Stimulated activated CD8-positive, alpha-beta memory T cell treated with anti-CD3 and anti-CD28 coated beads, Interleukin-7, amount 100 ng/mL, for 4 hours (primary cell): ENCODE data around the gene SEPTIN12.

ENCODE experiments used
- DNase-seq, 2 donors: peaks; one replicate each; pipeline ENCODE4 v3.0.0-alpha.2; 2020; ENCODE audit warnings: low read depth in 2 of 2

Gene SEPTIN12

GRCh38 chr16:4802659-4803287 is 14.6 kb upstream of the SEPTIN12 start:
- peak; percentile 69 to 83 for DNase-seq

GRCh38 chr16:4801962-4802658 is 14.0 kb upstream of the SEPTIN12 start, which contains the start of gene ROGDI:
Gene ROGDI (minus strand): TSS chr16:4802633. CDS start chr16:4802571, 62 bp downstream.
- DNase-seq = peak; percentile 36 to 66

GRCh38 chr16:4801051-4801961 is 13.2 kb upstream of the SEPTIN12 start:
- no peak for DNase-seq

GRCh38 chr16:4800290-4801041 is 12.3 kb upstream of the SEPTIN12 start:
- no peak for DNase-seq

- no peak for DNase-seq
These were observed 11.2 kb upstream of the SEPTIN12 start for GRCh38 chr16:4799171-4799855.

DNA sequence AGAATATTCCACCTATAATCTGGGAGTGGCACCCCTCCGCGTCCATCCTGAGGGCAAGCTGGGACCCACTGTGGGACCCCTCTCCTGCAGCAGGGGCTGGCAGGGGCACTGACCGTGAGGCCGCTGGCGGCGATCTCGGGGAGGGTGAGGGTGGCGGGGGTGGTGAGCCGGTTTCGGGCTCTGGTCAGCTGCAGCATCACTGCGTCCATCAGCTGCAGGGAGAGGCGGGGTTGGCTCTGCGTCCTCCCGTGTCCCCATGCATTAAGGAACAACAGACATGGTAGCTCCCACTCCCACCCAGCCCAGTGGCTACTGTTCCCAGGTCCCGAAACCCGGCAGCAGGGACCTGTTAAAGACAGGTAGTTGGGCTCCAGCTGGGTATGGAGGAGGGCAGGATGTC is 10.3 kb upstream of the SEPTIN12 start:
- no peak for DNase-seq

DNA sequence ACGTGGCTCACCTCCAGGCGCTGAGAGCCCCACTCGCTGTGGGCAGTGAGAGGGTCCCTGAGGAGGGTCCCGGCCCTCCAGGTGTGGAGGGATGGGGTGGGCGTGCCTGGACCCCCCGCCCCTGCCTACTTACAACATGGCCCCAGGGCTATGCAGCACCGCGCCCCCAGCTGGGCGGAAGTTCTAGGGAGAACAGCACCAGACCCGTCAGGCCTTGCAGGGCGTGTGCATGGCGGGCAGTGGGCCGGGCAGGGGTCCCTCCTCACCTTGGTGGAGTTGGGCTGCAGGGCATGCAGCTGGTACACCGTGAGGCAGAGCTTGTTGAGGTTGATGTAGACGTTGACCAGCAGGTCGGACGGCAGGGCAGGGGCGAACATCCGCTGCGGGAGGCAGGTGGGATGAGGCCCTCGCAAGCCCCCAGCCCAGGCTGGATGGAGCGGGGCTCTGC is 9.7 kb upstream of the SEPTIN12 start:
- no peak for DNase-seq

- DNase-seq = no peak
These were observed 9.0 kb upstream of the SEPTIN12 start for GRCh38 chr16:4796982-4797804.

GRCh38 chr16:4795828-4796572 is 7.9 kb upstream of the SEPTIN12 start:
- DNase-seq = no peak

DNA sequence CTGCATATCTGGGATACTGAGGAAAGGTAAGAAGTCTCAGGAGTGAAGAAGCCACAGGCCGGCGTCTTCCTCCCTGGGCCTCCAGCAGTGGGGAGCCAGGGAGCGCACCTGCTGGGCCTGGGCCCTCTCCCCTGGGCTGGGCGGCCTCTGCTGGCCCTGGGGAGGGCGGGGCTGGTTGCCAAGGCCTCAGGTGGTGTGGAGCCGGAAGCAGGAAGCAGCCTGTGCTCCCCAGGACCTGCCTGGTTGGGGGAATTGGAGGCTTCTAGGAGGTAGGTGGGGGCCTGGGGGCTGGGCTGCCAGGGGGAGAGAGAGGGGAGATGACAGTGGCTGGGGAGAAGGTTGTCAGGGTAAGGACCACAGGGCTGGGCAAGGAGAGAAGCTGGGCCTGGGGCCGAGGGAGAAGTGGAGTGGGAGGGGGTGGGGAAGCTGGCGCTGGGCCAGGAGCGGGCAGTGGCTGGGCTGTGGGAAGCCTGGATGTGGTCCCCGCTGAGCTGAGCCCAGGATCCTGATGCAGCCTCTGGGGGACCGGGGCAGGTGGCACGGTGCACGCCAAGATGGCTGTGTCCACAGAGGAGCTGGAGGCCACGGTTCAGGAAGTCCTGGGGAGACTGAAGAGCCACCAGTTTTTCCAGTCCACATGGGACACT is 7.2 kb upstream of the SEPTIN12 start, which contains the start of gene SMIM22:
SMIM22 (plus strand) TSS at position 189 of the 647 bp plus-strand sequence; CDS start at position 555, 366 bp downstream.
- DNase-seq = no peak

- DNase-seq = no peak
These were observed 4.9 kb upstream of the SEPTIN12 start for GRCh38 chr16:4792951-4793513.

DNA sequence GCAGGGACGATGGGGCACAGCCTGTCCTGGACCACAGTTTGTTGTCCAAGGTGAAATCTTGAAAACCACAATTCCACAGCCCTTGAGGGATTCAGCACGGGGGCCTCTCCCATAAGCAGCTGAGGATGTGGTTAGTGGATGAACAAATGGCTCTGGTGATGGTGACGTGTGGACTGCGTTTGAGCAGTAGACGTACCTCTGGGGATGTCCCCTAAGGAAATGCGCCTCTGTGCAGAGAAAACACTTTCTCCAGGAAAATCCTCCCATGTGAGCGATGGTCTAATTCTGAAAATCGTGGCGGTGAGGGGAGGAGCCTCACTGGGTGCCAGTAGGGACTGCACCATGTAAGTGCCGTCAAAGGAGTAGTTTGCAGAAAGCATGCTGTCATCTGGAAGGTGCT is 2.7 kb upstream of the SEPTIN12 start:
- DNase-seq = no peak

DNA sequence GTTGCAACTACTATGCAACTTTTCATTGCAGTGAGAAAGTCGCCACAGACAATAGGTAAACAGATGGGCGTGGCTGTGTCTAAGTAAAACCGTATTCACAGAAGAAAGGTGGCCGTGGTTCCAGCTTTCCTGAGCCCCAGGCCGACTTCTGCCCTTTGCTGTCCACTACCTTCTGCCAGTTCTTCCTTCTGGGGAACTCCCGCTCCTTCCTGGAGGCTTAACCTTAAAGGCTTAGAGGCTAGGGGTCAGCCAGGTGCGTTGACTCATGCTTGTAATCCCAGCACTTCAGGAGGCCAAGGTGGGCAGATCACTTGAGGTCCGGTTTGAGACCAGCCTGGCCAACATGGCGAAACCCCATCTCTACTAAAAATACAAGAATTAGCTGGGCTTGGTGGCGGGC is 2.1 kb upstream of the SEPTIN12 start:
- DNase-seq = no peak

GRCh38 chr16:4788910-4789309 is 765 bp upstream of the SEPTIN12 start:
- DNase-seq = no peak

GRCh38 chr16:4788489-4788889 is 344 bp upstream of the SEPTIN12 start:
- no peak for DNase-seq

DNA sequence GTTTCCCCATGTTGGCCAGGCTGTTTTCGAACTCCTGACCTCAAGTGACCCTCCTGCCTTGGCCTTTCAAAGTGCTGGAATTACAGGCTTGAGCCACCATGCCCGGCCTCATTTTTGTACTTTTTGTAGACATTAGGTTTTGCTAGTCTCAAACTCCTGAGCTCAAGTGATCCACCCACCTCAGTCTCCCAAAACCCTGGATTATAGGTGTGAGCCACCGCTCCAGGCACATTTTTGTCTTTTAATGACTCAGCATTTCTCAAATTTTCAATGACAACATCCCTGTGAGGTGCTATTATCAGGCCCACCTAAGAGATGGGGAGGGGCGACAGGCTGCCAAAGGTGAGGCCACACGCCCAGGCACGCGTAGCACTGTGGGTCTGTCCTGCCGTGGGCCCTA is 1.1 kb downstream of the SEPTIN12 start:
- no peak for DNase-seq

- DNase-seq = no peak
These were observed 2.2 kb downstream of the SEPTIN12 start for GRCh38 chr16:4785758-4786433.
